ENCODE results near the gene KAT14. TPM values are rescaled to one million over a fixed set of nuclear protein-coding genes. Genes with fewer than 3 reads are reported as not detected.
"Not testable (repeated sequence)": the region's sequence is repeated elsewhere in the genome, so short reads cannot be mapped to it uniquely, and the experiment has no call there.

Gene KAT14
- total RNA-seq, 1 donor from 2014 or later: 1.7 TPM

- Histone ChIP-seq H3K27ac (no peak overlapping the region), H3K9me3 (no peaks in the 10 kb centered on the region), H3K4me3 (no peak overlapping the region), H3K36me3 (no peaks in the 10 kb centered on the region), H3K4me1 (no peaks in the 10 kb centered on the region), H3K27me3 (no peaks in the 10 kb centered on the region)
- TF ChIP-seq CTCF (IDR thresholded peaks at IDR 0.05): no peak
- no peak for DNase-seq (ENCODE audit: low spot score in 2 of 2)
- intact Hi-C loops (cut with DNase I): no loop called here
Observed at GRCh38 chr20:18092890-18093289, 44.8 kb upstream of the KAT14 start.

GRCh38 chr20:18093388-18093787 is 44.3 kb upstream of the KAT14 start:
- no peak overlapping the region for H3K4me3 ChIP-seq
- intact Hi-C loops (cut with DNase I): no loop called here

GRCh38 chr20:18094191-18094590 is 43.5 kb upstream of the KAT14 start:
- no peaks in the 10 kb centered on the region for H3K9me3 ChIP-seq
- H3K36me3 ChIP-seq: no peaks in the 10 kb centered on the region
- no peak for DNase-seq (ENCODE audit: low spot score in 2 of 2)
- intact Hi-C loops (cut with DNase I): no loop called here
- no peaks in the 10 kb centered on the region for H3K4me1 ChIP-seq
- H3K27ac ChIP-seq: no peak overlapping the region
- no peak overlapping the region for H3K4me3 ChIP-seq
- TF ChIP-seq CTCF (IDR thresholded peaks at IDR 0.05): no peak
- H3K27me3 ChIP-seq: no peaks in the 10 kb centered on the region

More at GRCh38 chr20:18093388-18093787, 44.3 kb upstream of the KAT14 start:
- Histone ChIP-seq H3K4me1 (no peaks in the 10 kb centered on the region), H3K9me3 (no peaks in the 10 kb centered on the region), H3K36me3 (no peaks in the 10 kb centered on the region), H3K27me3 (no peaks in the 10 kb centered on the region), H3K27ac (no peak overlapping the region)
- TF ChIP-seq CTCF (IDR thresholded peaks at IDR 0.05): no peak
- no peak for DNase-seq (ENCODE audit: low spot score in 2 of 2)

GRCh38 chr20:18100569-18100968 is 37.1 kb upstream of the KAT14 start:
- H3K36me3 ChIP-seq; H3K4me1 ChIP-seq; DNase-seq (ENCODE audit: low spot score in 2 of 2); H3K4me3 ChIP-seq; H3K27ac ChIP-seq; H3K27me3 ChIP-seq; intact Hi-C loops (cut with DNase I); H3K9me3 ChIP-seq: not testable (repeated sequence)

- intact Hi-C loops (cut with DNase I): no loop called here
- no peak overlapping the region for H3K27ac ChIP-seq
- DNase-seq (ENCODE audit: low spot score in 2 of 2): no peak
- H3K9me3 ChIP-seq: no peaks in the 10 kb centered on the region
- H3K4me1 ChIP-seq: no peaks in the 10 kb centered on the region
- H3K4me3 ChIP-seq: no peak overlapping the region
- TF ChIP-seq CTCF (IDR thresholded peaks at IDR 0.05): no peak
- no peaks in the 10 kb centered on the region for H3K36me3 ChIP-seq
- no peaks in the 10 kb centered on the region for H3K27me3 ChIP-seq
Observed at GRCh38 chr20:18101125-18101810, 36.4 kb upstream of the KAT14 start.

GRCh38 chr20:18103497-18103896 is 34.2 kb upstream of the KAT14 start:
- Histone ChIP-seq H3K27ac (no peak overlapping the region), H3K9me3 (no peaks in the 10 kb centered on the region), H3K36me3 (no peaks in the 10 kb centered on the region), H3K4me1 (no peaks in the 10 kb centered on the region), H3K27me3 (no peaks in the 10 kb centered on the region), H3K4me3 (no peak overlapping the region)
- intact Hi-C loops (cut with DNase I): no loop called here
- no peak for DNase-seq (ENCODE audit: low spot score in 2 of 2)
- no peak for TF ChIP-seq CTCF (IDR thresholded peaks at IDR 0.05)

Measured in ascending aorta (tissue), 2 donors.